GM12892 (cell line): ENCODE results near the gene NUP93.

Source experiments
- POLR2A ChIP-seq: IDR thresholded peaks from 2 replicates; pipeline ENCODE4 v1.6.1; 2011; ENCODE audit warnings: low read depth, low read length, control low read depth
- POLR2AphosphoS5 ChIP-seq: IDR thresholded peaks from 2 replicates; pipeline ENCODE4 v1.6.1; 2011; ENCODE audit warnings: low read depth, low read length, control low read depth
- TAF1 ChIP-seq: IDR thresholded peaks from 2 replicates; pipeline ENCODE4 v1.6.1; 2011; ENCODE audit warnings: low read depth, mild to moderate bottlenecking, control low read depth, low read length, borderline replicate concordance

- no peak for TF ChIP-seq POLR2AphosphoS5
- no peak for TF ChIP-seq TAF1
- TF ChIP-seq POLR2A: no peak
Observed at GRCh38 chr16:56701534-56701933, 28.4 kb upstream of the NUP93 start.
